A673 (cell line): Measurements from ENCODE around the gene CAMK1D. TPM values are rescaled to one million over a fixed set of nuclear protein-coding genes. Genes with fewer than 3 reads are reported as not detected.
A peak's percentile ranks its signal among the peaks of the same experiment; 100 is the strongest.

Experiments used
- BruUV-seq: library from RNA; stranded (reverse); fragments of 400-500 nt; replicated peaks from 2 replicates; lab custom pipeline; 2021; lab: Mats Ljungman, UMichigan
- CTCF ChIA-PET: fragments of 300-600 bp; sonication (Branson Sonifier 250); formaldehyde crosslinking; loops from one replicate; lab custom pipeline; 2022; ENCODE audit warnings: antibody characterized with exemption; lab: Charles Lee
- POLR2A ChIA-PET: fragments of 300-600 bp; sonication (Branson Sonifier 250); formaldehyde crosslinking; loops from one replicate; lab custom pipeline; 2022; ENCODE audit warnings: antibody characterized with exemption; ENCODE audit not compliant: low non-redundant PET; lab: Charles Lee
- DNase-seq: peaks from one replicate; pipeline ENCODE4 v3.0.0-alpha.2; 2015; ENCODE audit warnings: low spot score
- H3K27ac ChIP-seq: fragments of 200-600 bp; sonication (generic); 2 replicates; pipeline ENCODE4 v1.5.1; 2016; ENCODE audit warnings: mixed run types, low read depth, mild to moderate bottlenecking, mixed read lengths, antibody characterized with exemption, low read length; ENCODE audit not compliant: poor library complexity, severe bottlenecking
- H3K27me3 ChIP-seq: fragments of 200-600 bp; sonication (generic); replicated peaks from 2 replicates; pipeline ENCODE4 v1.6.1; 2017; ENCODE audit warnings: mixed run types, low read depth, mild to moderate bottlenecking, mixed read lengths, antibody characterized with exemption, low read length; ENCODE audit not compliant: insufficient read depth, poor library complexity
- H3K36me3 ChIP-seq: fragments of 200-600 bp; sonication (generic); 2 replicates; pipeline ENCODE4 v1.6.1; 2016; ENCODE audit warnings: mixed run types, mild to moderate bottlenecking, mixed read lengths, antibody characterized with exemption, low read length; ENCODE audit not compliant: insufficient read depth, poor library complexity, severe bottlenecking
- H3K4me1 ChIP-seq: fragments of 200-600 bp; sonication (generic); 2 replicates; pipeline ENCODE4 v1.6.1; 2017; ENCODE audit warnings: mixed run types, mild to moderate bottlenecking, mixed read lengths, antibody characterized with exemption, low read length; ENCODE audit not compliant: insufficient read depth, poor library complexity, severe bottlenecking
- H3K4me3 ChIP-seq: fragments of 200-600 bp; sonication (generic); 2 replicates; pipeline ENCODE4 v1.5.1; 2016; ENCODE audit warnings: low read depth, mixed run types, mild to moderate bottlenecking, mixed read lengths, low read length; ENCODE audit not compliant: poor library complexity, severe bottlenecking
- H3K9me3 ChIP-seq: fragments of 200-600 bp; sonication (generic); 2 replicates; pipeline ENCODE4 v1.6.1; 2016; ENCODE audit warnings: mixed run types, low read depth, mild to moderate bottlenecking, mixed read lengths, antibody characterized with exemption, low read length; ENCODE audit not compliant: poor library complexity, severe bottlenecking
- CTCF ChIP-seq: fragments of 300-800, 200-600 bp; sonication (generic); conservative IDR thresholded peaks from 2 replicates; pipeline ENCODE4 v1.5.1; 2017; ENCODE audit warnings: low read depth, mild to moderate bottlenecking, antibody characterized with exemption, low read length, moderate library complexity, mixed read lengths
- EZH2 ChIP-seq: fragments of 200-600 bp; sonication (generic); IDR thresholded peaks from 2 replicates; pipeline ENCODE4 v1.6.1; 2017; ENCODE audit warnings: borderline replicate concordance, low read depth, mild to moderate bottlenecking, mixed read lengths, antibody characterized with exemption, low read length; ENCODE audit not compliant: poor library complexity, severe bottlenecking
- intact Hi-C: fragments of 100-400 bp; cut with micrococcal nuclease; formaldehyde crosslinking; loops from one replicate; pipeline ENCODE4 v1.10.0; 2022; ENCODE audit not compliant: unreplicated experiment
- total RNA-seq: library from RNA; stranded (reverse); gene quantifications from 2 replicates; pipeline ENCODE4 v1.2.3, GENCODE V29; 2021

The CAMK1D gene
- total RNA-seq, 1 experiment from 2014 or later = 23.7 TPM

GRCh38 chr10:12729885-12730284 lies 380.5 kb downstream of the CAMK1D start:
- peak; percentile 42 for DNase-seq
- CTCF ChIA-PET = no interaction called here
- BruUV-seq = no TSS peak

GRCh38 chr10:12730809-12731519 lies 381.6 kb downstream of the CAMK1D start:
- Histone ChIP-seq H3K36me3 (no peaks in the 10 kb centered on the region), H3K9me3 (no peaks in the 10 kb centered on the region), H3K27ac (no peak overlapping the region), H3K4me1 (peaks cover 4% of the 10 kb centered on the region), H3K27me3 (no peaks in the 10 kb centered on the region), H3K4me3 (no peak overlapping the region)
- DNase-seq = no peak
- ChIA-PET POLR2A (no interaction called here), CTCF (interaction anchor here (0.5 kb wide), 1 partner anchor 344 kb away, joined by 4 read pairs; no protein-coding TSS in a partner anchor)
- TF ChIP-seq EZH2 (no peak), CTCF (no peak)
- BruUV-seq = no TSS peak
- intact Hi-C loops = no loop called here

More at GRCh38 chr10:12729885-12730284, 380.5 kb downstream of the CAMK1D start:
- no peaks in the 10 kb centered on the region for H3K27me3 ChIP-seq
- H3K27ac ChIP-seq = no peak overlapping the region
- intact Hi-C loops = no loop called here
- POLR2A ChIA-PET = no interaction called here
- no peaks in the 10 kb centered on the region for H3K36me3 ChIP-seq
- H3K4me3 ChIP-seq = no peak overlapping the region
- H3K9me3 ChIP-seq = no peaks in the 10 kb centered on the region
- peaks cover 4% of the 10 kb centered on the region for H3K4me1 ChIP-seq
- TF ChIP-seq EZH2 (no peak), CTCF (peak; percentile 69)

GRCh38 chr10:12733271-12733670 lies 383.9 kb downstream of the CAMK1D start:
- no peaks in the 10 kb centered on the region for H3K9me3 ChIP-seq
- no peak overlapping the region for H3K4me3 ChIP-seq
- intact Hi-C loops = no loop called here
- TF ChIP-seq CTCF (no peak), EZH2 (no peak)
- BruUV-seq = no TSS peak
- H3K4me1 ChIP-seq = peaks cover 4% of the 10 kb centered on the region
- no peak for DNase-seq
- POLR2A ChIA-PET = no interaction called here
- CTCF ChIA-PET = no interaction called here
- H3K36me3 ChIP-seq = no peaks in the 10 kb centered on the region
- H3K27ac ChIP-seq = no peak overlapping the region
- H3K27me3 ChIP-seq = no peaks in the 10 kb centered on the region
